Erythroblast (primary cell): Measurements from ENCODE around the gene GLUL.

Source experiments
- GATA1 ChIP-seq: IDR thresholded peaks from 2 replicates; pipeline ENCODE4 v1.6.1; 2011; ENCODE audit warnings: low read depth, mild to moderate bottlenecking, control low read depth, low read length, moderate library complexity
- POLR2A ChIP-seq: IDR thresholded peaks from 2 replicates; pipeline ENCODE4 v1.6.1; 2011; ENCODE audit warnings: mild to moderate bottlenecking, low read length

DNA sequence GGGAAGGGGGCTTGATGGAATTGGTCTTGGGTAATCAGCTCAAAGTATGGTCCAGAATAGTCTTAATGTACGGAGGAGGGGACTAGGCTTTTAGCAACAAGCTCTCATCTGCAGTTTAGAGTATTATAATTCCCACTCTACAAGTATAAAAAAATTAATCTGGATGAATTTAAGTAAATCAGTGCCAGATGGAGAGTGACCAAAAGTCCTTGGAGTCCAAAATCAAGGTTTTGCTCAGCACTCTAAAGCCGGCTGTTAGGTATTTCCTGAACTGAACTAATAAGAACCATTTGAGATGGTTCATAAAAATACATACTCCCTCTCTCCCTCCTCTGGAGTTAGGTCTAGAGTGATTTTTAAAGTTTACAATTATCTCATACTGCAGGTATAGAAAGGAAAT is 23.7 kb downstream of the GLUL start:
- no peak for TF ChIP-seq POLR2A
- no peak for TF ChIP-seq GATA1
